OCI-LY7 (cell line): Measurements from ENCODE around the gene TAPBPL. TPM values are rescaled to one million over a fixed set of nuclear protein-coding genes. Genes with fewer than 3 reads are reported as not detected.
"Not testable (repeated sequence)": the region's sequence is repeated elsewhere in the genome, so short reads cannot be mapped to it uniquely, and the experiment has no call there.

Source experiments
- BruUV-seq: library from RNA; stranded (reverse); fragments of 400-500 nt; replicated peaks from 2 replicates; lab custom pipeline; 2021; lab: Mats Ljungman, UMichigan
- CTCF ChIA-PET: fragments of 300-600 bp; sonication (Branson Sonifier 250); formaldehyde crosslinking; loops from one replicate; lab custom pipeline; 2022; ENCODE audit warnings: antibody characterized with exemption; ENCODE audit not compliant: unreplicated experiment; lab: Charles Lee
- POLR2A ChIA-PET: fragments of 300-600 bp; sonication (Branson Sonifier 250); formaldehyde crosslinking; loops from one replicate; lab custom pipeline; 2022; ENCODE audit warnings: antibody characterized with exemption; lab: Charles Lee
- DNase-seq: peaks from one replicate; pipeline ENCODE4 v3.0.0-alpha.2; 2015; ENCODE audit warnings: low spot score
- H2AFZ ChIP-seq: fragments of 200-600 bp; sonication (generic), shearing (Covaris generic); 2 replicates; pipeline ENCODE4 v1.6.1; 2014; ENCODE audit warnings: mild to moderate bottlenecking, antibody characterized with exemption, low read length, moderate library complexity
- H3K27ac ChIP-seq: fragments of 200-600 bp; sonication (generic); 2 replicates; pipeline ENCODE4 v1.5.1; 2014; ENCODE audit warnings: mixed run types, low read depth, mild to moderate bottlenecking, moderate library complexity, low read length, inconsistent platforms; ENCODE audit not compliant: poor library complexity, severe bottlenecking
- H3K36me3 ChIP-seq: fragments of 200-600 bp; sonication (generic); 2 replicates; pipeline ENCODE4 v1.6.1; 2014; ENCODE audit warnings: mild to moderate bottlenecking, antibody characterized with exemption, low read length, moderate library complexity, mixed read lengths; ENCODE audit not compliant: insufficient read depth
- H3K4me1 ChIP-seq: fragments of 200-600 bp; sonication (generic); 2 replicates; pipeline ENCODE4 v1.5.1; 2014; ENCODE audit warnings: mild to moderate bottlenecking, low read length; ENCODE audit not compliant: insufficient read depth, poor library complexity, severe bottlenecking
- H3K4me2 ChIP-seq: fragments of 200-600 bp; sonication (generic); 2 replicates; pipeline ENCODE4 v1.6.1; 2014; ENCODE audit warnings: mild to moderate bottlenecking, low read length
- H3K4me3 ChIP-seq: fragments of 200-600 bp; sonication (generic); 2 replicates; pipeline ENCODE4 v1.5.1; 2014; ENCODE audit warnings: mild to moderate bottlenecking, low read depth, low read length; ENCODE audit not compliant: poor library complexity, severe bottlenecking
- H3K79me2 ChIP-seq: fragments of 200-600 bp; sonication (generic); 2 replicates; pipeline ENCODE4 v1.6.1; 2016; ENCODE audit warnings: low read depth, mild to moderate bottlenecking, low read length, moderate library complexity, mixed read lengths; ENCODE audit not compliant: insufficient read depth
- H3K9me2 ChIP-seq: fragments of 200-600 bp; sonication (generic); 2 replicates; pipeline ENCODE4 v1.6.1; 2016; ENCODE audit warnings: mild to moderate bottlenecking, low read length, mixed read lengths; ENCODE audit not compliant: insufficient read depth
- H3K9me3 ChIP-seq: fragments of 200-600 bp; sonication (generic); 2 replicates; pipeline ENCODE4 v1.6.1; 2014; ENCODE audit warnings: mild to moderate bottlenecking, mixed run types, low read length, mixed read lengths
- H4K20me1 ChIP-seq: fragments of 200-600 bp; sonication (generic); 2 replicates; pipeline ENCODE4 v1.6.1; 2014; ENCODE audit warnings: mild to moderate bottlenecking, antibody characterized with exemption, low read length, moderate library complexity, mixed read lengths; ENCODE audit not compliant: insufficient read depth
- EZH2phosphoT487 ChIP-seq: fragments of 200-600 bp; sonication (generic); IDR thresholded peaks from 2 replicates; pipeline ENCODE4 v1.6.1; 2018; ENCODE audit warnings: low read depth, borderline replicate concordance, mild to moderate bottlenecking, mixed run types, antibody characterized with exemption, low read length, moderate library complexity, mixed read lengths
- intact Hi-C: fragments of 100-400 bp; cut with micrococcal nuclease; formaldehyde crosslinking; loops from one replicate; pipeline ENCODE4 v1.10.0; 2022; ENCODE audit not compliant: unreplicated experiment
- total RNA-seq, 2 experiments: library from RNA; depleted of rRNA in 1 of 2; stranded (reverse); fragments of >200 nt in 1 of 2; shearing (Covaris generic) in 1 of 2; gene quantifications; 2 replicates each; pipeline ENCODE4 v1.2.3, GENCODE V29; 2014 to 2022
- TF ChIP-seq, protein P1 (sequence below): fragments of 200-600 bp; sonication (generic); conservative IDR thresholded peaks from 2 replicates; pipeline ENCODE4 v1.5.1; 2014; ENCODE audit warnings: mild to moderate bottlenecking, antibody characterized with exemption, low read length, moderate library complexity, mixed read lengths

TAPBPL gene
- total RNA-seq, 2 experiments from 2014 or later: 23.7 to 25.5 TPM

DNA sequence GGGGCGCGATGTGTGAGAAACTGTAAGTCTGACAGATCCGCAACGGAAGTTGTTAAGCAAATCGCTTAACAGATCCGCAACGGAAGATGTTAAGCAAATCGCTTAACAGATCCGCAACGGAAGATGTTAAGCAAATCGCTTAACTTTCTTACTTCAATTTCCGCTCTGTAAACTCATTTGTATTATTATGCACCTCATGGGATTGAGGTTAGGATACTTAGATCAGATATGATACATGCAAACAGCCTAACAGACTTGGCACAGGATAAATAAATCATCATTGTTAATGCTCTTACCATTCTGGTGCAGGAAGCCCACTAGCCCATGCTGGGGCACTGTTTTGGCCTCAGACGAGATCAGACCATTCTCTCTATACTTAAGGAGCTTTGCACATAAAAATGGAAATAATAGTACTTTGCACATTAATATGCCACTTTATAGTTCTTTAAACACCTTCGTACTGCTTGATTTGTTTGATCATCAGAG lies 42.5 kb downstream of the TAPBPL start:
- no peaks in the 10 kb centered on the region for H3K9me3 ChIP-seq
- POLR2A ChIA-PET: interaction anchor here (0.7 to 3.4 kb wide), 11 partner anchors 9 to 230 kb away, joined by 3 to 14 read pairs (median 4); partner anchors contain the start of genes CD27, COPS7A, GAPDH and TAPBPL
- intact Hi-C loops: loop anchor here (1.0 to 5.0 kb wide), 2 partner anchors 40 to 203 kb away; partner anchors contain the start of gene GAPDH
- peak overlapping the region; percentile 96 for H3K27ac ChIP-seq
- peak overlapping the region; percentile 91 for H3K4me3 ChIP-seq
- no peak for DNase-seq
- peaks cover 69% of the 10 kb centered on the region for H3K36me3 ChIP-seq
- H3K4me2 ChIP-seq: peak overlapping the region; percentile 98
- TF ChIP-seq EZH2phosphoT487: no peak
- TF ChIP-seq, protein P1, sequence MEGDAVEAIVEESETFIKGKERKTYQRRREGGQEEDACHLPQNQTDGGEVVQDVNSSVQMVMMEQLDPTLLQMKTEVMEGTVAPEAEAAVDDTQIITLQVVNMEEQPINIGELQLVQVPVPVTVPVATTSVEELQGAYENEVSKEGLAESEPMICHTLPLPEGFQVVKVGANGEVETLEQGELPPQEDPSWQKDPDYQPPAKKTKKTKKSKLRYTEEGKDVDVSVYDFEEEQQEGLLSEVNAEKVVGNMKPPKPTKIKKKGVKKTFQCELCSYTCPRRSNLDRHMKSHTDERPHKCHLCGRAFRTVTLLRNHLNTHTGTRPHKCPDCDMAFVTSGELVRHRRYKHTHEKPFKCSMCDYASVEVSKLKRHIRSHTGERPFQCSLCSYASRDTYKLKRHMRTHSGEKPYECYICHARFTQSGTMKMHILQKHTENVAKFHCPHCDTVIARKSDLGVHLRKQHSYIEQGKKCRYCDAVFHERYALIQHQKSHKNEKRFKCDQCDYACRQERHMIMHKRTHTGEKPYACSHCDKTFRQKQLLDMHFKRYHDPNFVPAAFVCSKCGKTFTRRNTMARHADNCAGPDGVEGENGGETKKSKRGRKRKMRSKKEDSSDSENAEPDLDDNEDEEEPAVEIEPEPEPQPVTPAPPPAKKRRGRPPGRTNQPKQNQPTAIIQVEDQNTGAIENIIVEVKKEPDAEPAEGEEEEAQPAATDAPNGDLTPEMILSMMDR: peak; percentile 69
- peaks cover 37% of the 10 kb centered on the region for H3K4me1 ChIP-seq
- CTCF ChIA-PET: interaction anchor here (0.6 to 0.9 kb wide), 2 partner anchors 43 to 55 kb away, joined by 3 read pairs; no protein-coding TSS in a partner anchor
- no peaks in the 10 kb centered on the region for H3K9me2 ChIP-seq
- peaks cover 61% of the 10 kb centered on the region for H3K79me2 ChIP-seq
- TSS peak; percentile 80 for BruUV-seq
- no peaks in the 10 kb centered on the region for H4K20me1 ChIP-seq
- H2AFZ ChIP-seq: peak overlapping the region; percentile 49; the same call in 1 of the 2 replicates

DNA sequence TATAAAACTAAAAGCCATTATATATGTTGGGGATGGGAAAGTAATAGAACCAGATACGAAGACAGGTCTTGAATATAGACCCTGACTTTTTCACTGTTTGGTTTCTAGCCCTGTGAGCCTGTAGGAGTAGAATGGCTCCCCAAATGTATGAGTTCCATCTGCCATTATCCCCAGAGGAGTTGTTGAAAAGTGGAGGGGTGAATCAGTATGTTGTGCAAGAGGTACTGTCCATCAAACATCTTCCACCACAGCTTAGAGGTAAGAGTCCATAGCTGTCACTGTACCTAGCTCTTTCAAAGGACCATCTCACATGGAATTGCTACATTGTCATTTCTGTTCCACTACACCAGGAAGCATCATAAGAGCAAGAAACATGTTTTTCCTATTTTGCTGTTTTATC lies 43.1 kb downstream of the TAPBPL start:
- no peaks in the 10 kb centered on the region for H3K9me2 ChIP-seq
- no TSS peak for BruUV-seq
- H3K27ac ChIP-seq: peak overlapping the region; percentile 96
- peaks cover 75% of the 10 kb centered on the region for H3K36me3 ChIP-seq
- ChIA-PET CTCF (interaction anchor here (0.6 to 0.9 kb wide), 2 partner anchors 43 to 54 kb away, joined by 3 read pairs; no protein-coding TSS in a partner anchor), POLR2A (interaction anchor here (0.6 to 3.4 kb wide), 13 partner anchors 8 to 229 kb away, joined by 3 to 14 read pairs (median 4); partner anchors contain the start of genes CD27, COPS7A, GAPDH and TAPBPL)
- peak overlapping the region; percentile 98 for H3K4me2 ChIP-seq
- peak overlapping the region; percentile 91 for H3K4me3 ChIP-seq
- H3K4me1 ChIP-seq: peaks cover 37% of the 10 kb centered on the region
- H3K9me3 ChIP-seq: no peaks in the 10 kb centered on the region
- intact Hi-C loops: loop anchor here (1.0 to 5.0 kb wide), 2 partner anchors 39 to 202 kb away; partner anchors contain the start of gene GAPDH
- no peaks in the 10 kb centered on the region for H4K20me1 ChIP-seq
- peaks cover 63% of the 10 kb centered on the region for H3K79me2 ChIP-seq
- H2AFZ ChIP-seq: no peak overlapping the region
- TF ChIP-seq, protein P1: no peak
- no peak for TF ChIP-seq EZH2phosphoT487
- DNase-seq: peak; percentile 28

GRCh38 chr12:6497291-6497690 lies 45.4 kb downstream of the TAPBPL start:
- peaks cover 74% of the 10 kb centered on the region for H3K36me3 ChIP-seq
- CTCF ChIA-PET, H3K9me3 ChIP-seq, H3K27ac ChIP-seq, BruUV-seq, DNase-seq, H3K9me2 ChIP-seq, H2AFZ ChIP-seq, H3K4me3 ChIP-seq, H4K20me1 ChIP-seq, intact Hi-C loops: not testable (repeated sequence)
- POLR2A ChIA-PET: interaction anchor here (1.3 to 3.4 kb wide), 3 partner anchors 12 to 38 kb away, joined by 3 to 14 read pairs (median 6); partner anchors contain the start of genes GAPDH and VAMP1
- H3K4me2 ChIP-seq: peak overlapping the region; percentile 98; the same call in 1 of the 2 replicates
- H3K79me2 ChIP-seq: peaks cover 68% of the 10 kb centered on the region
- peaks cover 28% of the 10 kb centered on the region for H3K4me1 ChIP-seq
